Measurements from ENCODE around the gene HOTAIR.

HOTAIR gene

GRCh38 chr12:53998110-53998899 lies 23.6 kb upstream of the HOTAIR start:
- DNase-seq = no peak

DNA sequence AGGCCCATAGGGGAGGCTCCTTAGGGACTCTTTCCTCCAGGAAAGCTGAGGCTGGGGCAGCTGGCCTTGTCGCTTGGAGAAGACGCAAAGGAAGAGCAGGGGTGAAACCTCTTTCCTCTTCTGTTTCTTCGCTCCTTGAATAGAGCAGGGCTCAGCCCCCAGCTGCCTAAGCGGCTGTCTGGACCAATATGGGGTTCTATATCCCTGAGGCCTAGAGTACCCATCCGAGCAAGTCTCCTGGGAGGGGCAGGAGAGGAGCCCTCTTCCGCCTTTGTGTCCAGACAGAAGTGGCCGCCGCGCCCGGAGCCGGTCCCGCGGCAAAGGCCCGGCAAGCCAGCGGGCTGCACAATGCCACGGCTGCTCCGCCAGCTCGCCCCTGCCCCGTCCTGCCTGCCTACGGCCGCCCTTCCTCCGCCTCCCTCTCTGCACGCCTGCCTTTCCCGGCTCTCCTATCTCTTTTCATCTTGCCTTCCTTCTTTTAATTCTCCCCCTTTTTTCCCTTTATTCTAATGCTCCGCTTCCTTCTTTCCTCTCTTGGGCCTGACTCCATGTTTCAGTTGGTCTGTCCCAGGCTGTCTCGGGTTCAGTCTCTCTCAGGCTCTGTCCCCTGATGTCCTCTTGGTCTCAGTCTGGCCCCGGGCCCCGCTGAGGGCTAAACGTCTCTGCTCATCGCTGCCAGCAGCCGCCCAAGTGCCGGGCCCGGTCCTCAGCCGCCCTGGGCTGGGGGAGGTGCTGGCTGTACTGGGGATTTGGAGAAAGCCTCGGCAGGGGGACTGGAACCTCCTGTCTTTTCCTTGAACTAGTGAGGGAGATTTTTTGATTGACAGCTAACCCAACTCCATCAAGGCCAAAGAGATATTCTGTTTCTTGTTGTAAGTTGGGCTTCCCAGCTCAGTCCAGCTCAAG lies 22.7 kb upstream of the HOTAIR start:
- DNase-seq = no peak

DNA sequence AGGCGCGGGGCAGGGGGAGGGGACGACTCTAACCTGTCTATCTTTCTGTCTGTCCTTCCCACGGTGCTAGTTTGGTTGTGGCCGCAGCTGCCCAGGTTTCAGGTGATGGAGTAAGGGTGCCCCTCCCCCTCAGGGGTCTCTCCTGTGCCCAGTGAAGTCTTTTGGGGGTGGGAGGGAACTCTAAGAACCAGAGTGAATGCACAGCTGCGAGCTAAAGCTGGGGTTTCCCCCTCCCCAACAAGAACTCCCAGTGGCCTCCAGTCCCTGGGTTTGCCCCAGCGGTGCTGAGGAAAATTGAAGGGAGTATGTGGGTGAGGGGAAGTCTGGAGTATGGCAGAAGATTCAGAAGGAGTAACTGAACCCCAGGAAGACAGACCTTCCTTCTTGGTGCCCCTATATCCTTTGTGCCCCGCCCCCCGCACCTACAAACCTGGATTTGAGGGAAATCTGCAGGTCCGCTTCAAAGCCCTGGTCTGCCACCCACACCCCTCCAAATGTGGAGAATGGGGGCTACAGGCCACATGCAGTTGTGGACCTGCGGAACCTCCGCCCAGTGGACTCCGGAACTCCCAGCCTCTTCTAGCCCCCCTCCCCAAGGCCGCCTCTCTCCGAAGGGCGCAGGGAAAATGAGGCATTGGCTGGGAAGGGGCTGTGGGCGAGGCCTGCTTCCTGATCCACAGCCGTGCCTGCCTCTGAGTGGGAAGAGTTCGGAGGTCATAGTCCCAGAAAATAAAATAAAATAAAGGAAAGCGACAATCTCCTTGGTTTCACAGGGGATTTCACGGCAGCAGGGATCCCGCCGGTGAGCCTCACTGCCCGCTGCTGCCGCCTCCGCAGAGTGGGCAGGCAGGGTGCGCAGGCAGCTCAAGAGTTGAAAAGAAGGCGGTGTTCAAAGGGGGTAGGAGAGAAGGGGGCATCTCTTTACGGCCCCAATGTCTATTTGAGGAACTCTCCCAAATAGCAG lies 21.8 kb upstream of the HOTAIR start:
- no peak for DNase-seq

GRCh38 chr12:53995378-53996239 lies 20.9 kb upstream of the HOTAIR start:
- no peak for DNase-seq

- no peak for DNase-seq
These were observed 20.2 kb upstream of the HOTAIR start for GRCh38 chr12:53995002-53995377.

DNA sequence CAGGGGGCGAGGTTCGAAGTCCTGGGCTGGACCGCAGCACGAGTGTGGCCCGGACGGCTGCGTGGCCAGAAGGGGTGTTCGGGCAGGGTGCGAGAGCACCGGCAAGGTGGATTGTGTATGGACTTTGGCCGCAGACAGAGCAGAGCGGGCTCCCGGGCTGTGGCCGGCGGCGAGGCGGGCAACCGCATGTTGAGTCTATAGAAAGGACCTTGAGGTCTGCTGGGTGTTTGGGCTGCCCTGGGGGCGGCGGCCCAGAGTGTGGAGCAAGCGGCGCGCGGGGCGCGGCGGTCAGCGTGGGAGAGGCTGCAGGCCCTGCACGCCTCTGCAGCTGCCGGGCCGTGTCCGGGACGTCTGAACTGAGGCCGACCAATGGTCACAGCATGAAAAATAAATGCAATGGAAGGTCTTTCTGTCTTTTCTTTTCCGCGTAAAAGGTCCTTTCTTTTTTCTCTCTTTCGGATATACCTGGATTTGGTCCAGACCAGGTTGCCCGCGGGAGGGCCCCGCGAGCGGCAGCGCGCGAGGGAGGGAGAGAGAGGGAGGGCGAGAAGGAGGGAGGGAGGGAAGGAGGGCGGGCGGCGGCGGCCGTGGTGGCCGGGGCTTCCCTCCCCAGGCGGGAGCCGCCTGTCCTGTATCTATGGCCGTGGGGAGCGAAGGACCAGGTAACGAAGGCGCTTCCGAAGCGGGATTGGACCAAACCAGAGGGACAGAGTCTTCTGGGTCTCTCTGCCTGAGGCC lies 19.7 kb upstream of the HOTAIR start:
- DNase-seq = no peak

DNA sequence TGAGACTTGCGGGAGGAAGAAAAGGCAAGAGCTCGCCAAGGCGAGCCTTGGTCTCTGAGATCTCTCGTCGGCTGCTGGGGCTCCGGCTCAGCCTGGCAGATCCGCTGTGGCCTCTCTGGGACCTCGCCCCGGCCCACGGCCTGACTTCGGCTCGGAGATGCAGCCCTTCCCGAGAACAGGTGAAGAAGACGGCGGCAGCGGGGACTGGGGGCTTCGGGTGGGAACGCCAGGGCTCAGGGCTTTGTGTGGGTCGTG lies 19.2 kb upstream of the HOTAIR start:
- no peak for DNase-seq

DNA sequence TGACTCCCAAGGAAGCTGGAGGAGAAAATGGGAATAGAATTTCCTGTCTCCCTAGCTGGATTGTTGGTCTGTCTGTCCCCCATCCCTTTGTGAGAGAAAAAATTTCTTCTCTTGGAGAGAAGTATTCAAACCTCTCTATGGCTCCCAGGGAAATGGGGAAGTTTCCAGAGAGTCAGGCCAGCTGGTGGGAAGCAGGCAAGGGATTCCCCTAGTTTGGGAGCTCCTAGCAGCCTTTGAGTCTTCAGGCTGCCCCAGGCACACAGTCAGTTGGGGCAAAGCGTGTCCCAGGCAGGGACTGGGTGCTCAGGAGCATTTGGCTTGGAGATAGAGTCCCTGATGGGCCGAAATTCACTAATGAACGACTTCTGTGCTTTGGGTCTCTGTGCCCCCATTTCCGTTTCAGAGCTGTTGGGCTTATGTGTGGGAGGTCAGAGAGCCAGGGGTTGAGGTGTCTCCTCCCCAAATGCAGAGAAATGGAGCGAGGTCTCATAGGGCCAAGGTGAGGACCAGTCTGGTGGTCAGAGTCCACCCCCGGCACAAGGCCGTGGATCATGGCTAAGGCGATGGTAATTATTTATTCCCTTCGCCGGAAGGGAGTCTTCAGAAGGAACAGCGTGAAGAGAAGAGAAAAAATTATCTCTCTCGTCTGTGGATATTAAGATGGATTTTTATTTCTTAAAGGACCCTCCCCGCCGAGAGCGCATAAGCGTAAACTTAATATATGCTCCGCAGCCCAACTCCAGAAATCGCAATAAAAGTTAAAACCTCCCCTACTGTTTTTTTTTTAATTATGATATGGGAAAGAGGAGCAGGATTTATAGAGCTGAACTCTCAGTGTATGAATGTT lies 18.6 kb upstream of the HOTAIR start:
- DNase-seq = no peak

DNA sequence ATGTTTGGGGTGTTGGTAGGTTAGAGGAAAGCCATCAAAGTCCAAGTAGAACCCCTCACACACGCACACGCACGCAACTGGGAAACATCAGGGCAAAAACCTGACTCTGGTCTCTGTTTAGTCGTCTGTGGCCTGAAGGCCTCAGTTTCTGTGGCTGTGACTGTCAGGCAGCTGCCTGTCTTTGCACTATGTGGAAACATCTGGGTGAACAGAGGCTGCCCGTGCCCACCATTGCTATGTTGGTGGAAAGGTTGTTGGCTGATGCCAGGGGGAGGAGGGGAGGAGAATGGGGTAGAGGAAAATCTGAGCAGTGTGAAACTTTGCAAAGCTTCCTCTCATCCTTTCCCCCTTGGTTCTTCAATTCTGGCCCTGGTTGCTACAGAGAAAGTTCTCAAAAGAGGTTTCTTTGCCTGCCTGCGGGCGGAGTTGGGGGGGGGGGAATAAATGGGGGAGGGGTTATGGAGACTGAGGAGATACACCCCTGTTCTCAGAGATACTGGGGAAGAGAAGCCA lies 17.7 kb upstream of the HOTAIR start:
- no peak for DNase-seq

GRCh38 chr12:53991077-53991460 lies 16.3 kb upstream of the HOTAIR start:
- DNase-seq = no peak

GRCh38 chr12:53990311-53991076 lies 15.7 kb upstream of the HOTAIR start:
- DNase-seq = no peak

GRCh38 chr12:53989227-53990113 lies 14.7 kb upstream of the HOTAIR start:
- DNase-seq = peak; percentile 23

GRCh38 chr12:53988541-53989226 lies 13.9 kb upstream of the HOTAIR start:
- DNase-seq = no peak

- no peak for DNase-seq
These were observed 13.1 kb upstream of the HOTAIR start for GRCh38 chr12:53987787-53988230.

DNA sequence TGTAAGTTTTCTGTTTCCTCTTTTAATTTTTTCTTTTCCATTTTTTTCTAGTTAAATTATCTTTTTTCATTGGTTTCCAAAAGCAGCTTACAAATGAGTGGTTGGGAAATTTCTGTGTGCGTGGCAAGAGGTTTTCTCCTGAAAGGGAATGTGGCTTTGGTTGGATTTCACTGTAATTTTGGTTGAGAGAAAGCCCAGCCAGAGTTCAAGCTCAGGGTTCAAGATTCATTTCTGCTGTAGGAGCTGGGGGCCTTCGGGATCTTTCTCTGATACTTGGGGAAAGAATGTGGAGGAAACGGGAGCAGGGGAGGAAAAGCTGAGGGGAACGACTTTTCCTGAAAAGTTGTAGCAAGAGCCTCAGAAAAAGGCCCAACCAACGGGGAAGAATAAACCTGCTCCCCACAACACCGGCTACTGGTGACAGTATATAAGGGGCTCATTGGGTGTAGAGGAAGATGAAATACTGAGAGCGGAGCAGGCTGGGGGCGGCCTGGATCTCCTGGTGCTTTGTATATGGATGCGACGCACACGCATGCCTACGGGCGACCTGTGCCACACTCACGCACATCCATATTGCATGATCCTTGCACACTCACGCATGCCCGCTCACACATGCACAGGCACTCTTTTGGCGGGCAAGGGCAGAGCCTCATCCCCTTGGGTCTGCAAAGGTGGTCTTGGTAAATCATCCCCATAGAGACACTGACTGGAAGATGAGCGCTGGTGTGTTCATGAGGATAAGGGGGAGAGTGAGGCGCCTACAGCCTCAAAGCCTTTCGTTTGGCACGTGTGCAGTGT lies 12.1 kb upstream of the HOTAIR start:
- DNase-seq = no peak

GRCh38 chr12:53985994-53986685 lies 11.4 kb upstream of the HOTAIR start:
- no peak for DNase-seq

Measured in CD4-positive, alpha-beta T cell treated with Interleukin-4 for 4 hours (primary cell).